GM12875 (cell line): ENCODE results near the gene CCL24.
"Not testable (repeated sequence)": the region's sequence is repeated elsewhere in the genome, so short reads cannot be mapped to it uniquely, and the experiment has no call there.

Experiments
- H3K4me3 ChIP-seq: one replicate; pipeline ENCODE4 v1.5.1; 2011; ENCODE audit warnings: low read depth, low read length, control low read depth
- CTCF ChIP-seq: IDR thresholded peaks from 2 replicates; pipeline ENCODE4 v1.5.1; 2011; ENCODE audit warnings: low read depth, mild to moderate bottlenecking, control low read depth, inconsistent platforms, low read length, moderate library complexity, borderline replicate concordance; ENCODE audit not compliant: insufficient read depth

CCL24 gene

DNA sequence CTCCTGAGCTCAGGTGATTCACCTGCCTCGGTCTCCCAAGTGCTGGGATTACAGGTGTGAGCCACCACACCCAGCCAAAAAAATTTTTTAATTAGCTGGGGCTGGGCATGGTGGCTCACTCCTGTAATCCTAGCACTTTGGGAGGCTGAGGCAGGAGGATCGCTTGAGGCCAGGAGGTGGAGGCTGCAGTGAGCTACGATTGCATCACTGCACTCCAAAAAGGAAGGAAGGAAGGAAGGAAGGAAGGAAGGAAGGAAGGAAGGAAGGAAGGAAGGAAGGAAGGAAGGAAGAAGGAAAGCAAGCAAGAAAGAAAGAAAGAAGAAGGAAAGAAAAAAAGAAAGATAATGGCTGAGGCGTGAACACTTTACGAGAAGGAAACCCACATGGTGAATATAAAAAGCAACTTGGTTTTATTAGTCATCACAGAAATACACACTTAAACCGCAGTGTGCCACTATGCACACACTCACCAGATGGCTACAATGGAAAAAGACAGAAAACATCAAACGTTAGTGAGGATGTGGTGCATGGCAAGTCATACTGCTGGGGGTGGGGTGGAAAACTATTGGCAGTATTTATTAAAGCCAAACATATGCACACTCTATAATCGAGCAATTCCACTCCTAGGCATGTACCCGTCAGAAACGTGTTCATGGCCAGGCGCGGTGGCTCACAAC, 37.2 kb downstream of the CCL24 start:
- TF ChIP-seq CTCF = no peak
- H3K4me3 ChIP-seq = no peak overlapping the region

DNA sequence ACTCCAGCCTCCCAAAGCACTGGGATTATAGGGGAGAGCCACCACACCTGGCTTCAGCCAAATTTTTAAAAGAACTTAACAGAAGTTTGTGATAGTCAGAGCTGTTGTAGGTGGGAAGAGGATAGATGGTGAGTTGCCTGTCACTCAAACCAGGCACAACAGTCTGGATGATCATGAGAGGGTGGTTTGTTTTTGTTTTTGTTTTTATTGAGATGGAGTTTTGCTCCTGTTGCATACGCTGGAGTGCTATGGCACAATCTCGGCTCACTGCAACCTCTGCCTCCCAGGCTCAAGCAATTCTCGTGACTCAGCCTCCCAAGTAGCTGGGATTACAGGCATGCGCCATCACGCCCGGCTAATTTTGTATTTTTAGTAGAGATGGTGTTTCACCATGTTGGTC, 39.6 kb downstream of the CCL24 start:
- not testable (repeated sequence) for H3K4me3 ChIP-seq

DNA sequence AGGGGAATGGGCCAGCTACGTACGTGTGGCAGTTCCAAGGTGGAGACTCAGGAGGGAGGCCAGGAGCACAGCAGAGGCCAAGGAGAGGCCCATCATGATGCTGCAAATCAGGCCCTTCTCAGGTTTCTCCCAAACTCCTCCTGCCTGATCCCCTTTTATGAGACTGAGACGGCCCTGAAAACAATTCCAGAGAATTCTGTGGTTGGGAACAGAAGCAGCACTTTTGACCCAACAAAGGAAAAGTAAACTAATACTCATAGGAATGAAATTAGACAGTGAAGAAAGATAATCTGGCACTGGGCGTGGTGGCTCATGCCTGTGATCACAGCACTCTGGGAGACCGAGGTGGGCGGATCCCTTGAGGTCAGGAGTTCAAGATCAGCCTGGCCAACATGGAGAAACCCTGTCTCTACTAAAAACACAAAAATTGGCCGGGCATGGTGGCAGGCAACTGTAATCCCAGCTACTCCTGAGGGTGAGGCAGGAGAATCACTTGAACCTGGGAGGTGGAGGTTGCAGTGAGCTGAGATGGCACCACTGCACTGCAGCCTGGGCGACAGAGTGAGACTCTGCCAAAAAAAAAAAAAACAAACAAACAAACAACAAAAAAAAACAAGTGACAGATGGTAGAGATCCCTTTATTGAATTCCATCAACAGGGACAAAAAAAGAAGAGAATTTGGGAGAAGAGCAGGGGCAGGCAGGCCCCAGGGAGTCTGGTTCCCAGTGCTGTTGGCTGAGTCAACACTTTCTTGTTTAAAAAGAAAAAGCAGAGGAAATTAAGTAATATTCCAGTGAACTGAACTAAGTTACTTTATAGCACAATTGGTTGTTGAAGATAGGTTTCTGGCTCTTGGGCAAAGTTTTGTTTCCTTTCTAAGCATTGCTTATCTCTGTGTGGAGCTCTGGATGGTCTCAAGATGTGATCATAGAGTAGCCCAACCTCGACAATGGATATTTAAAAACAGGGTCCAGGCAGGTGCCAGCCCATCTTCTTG, 41.2 kb downstream of the CCL24 start, which contains the start of gene CCL26:
CCL26 (minus strand) TSS at position 131 of the 997 bp plus-strand sequence; CDS start at position 96, 35 bp downstream.
- no peak for TF ChIP-seq CTCF
- no peak within 1 kb of the TSS for H3K4me3 ChIP-seq

DNA sequence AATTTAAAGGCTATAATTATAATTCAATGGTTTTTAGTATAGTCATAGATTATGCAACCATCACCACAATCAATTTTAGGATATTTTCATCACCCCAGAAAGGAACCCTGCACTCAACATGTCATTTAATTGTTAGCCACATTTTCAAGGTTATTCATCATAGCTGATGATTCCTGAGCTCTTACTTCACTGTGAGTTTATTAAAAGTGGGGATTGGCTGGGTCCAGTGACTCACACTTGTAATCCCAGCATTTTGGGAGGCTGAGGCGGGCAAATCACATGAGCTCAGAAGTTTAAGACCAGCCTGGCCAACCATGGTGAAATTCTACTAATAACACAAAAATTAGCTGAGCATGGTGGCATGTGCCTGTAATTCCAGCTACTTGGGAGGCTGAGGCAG, 42.4 kb downstream of the CCL24 start:
- no peak for TF ChIP-seq CTCF
- H3K4me3 ChIP-seq = no peak overlapping the region

GRCh38 chr7:75762350-75762917, 51.2 kb downstream of the CCL24 start:
- no peak overlapping the region for H3K4me3 ChIP-seq
- peak; percentile 61 for TF ChIP-seq CTCF

- H3K4me3 ChIP-seq = not testable (repeated sequence)
These were observed 51.8 kb downstream of the CCL24 start for GRCh38 chr7:75761801-75762200.
